Activated B cell treated with CpG ODN at 0.5 μM for 24 hours (primary cell): ENCODE measurements around the gene SPSB1. TPM values are rescaled to one million over a fixed set of nuclear protein-coding genes. Genes with fewer than 3 reads are reported as not detected.
A peak's percentile ranks its signal among the peaks of the same experiment; 100 is the strongest.

Experiments
- ATAC-seq: fragments of 200-7000 bp; cut with Tn5 transposase; one replicate; pipeline ENCODE4 v1.10.0; 2021; ENCODE audit warnings: low read depth, mild to moderate bottlenecking, moderate library complexity
- CTCF ChIA-PET: fragments of 350-600 bp; sonication (Branson Sonifier 250); formaldehyde crosslinking; loops from one replicate; lab custom pipeline; 2021; ENCODE audit warnings: antibody characterized with exemption; lab: Charles Lee
- POLR2A ChIA-PET: fragments of 350-600 bp; sonication (Branson Sonifier 250); formaldehyde crosslinking; loops from one replicate; lab custom pipeline; 2021; ENCODE audit warnings: antibody characterized with exemption; lab: Charles Lee
- DNase-seq: peaks from one replicate; pipeline ENCODE4 v3.0.0; 2022
- H3K27ac Mint-ChIP-seq: one replicate; pipeline ENCODE4 v1.8.0; 2020; ENCODE audit warnings: mixed read lengths
- H3K27me3 Mint-ChIP-seq: one replicate; pipeline ENCODE4 v1.8.0; 2021; ENCODE audit warnings: mixed read lengths
- H3K36me3 Mint-ChIP-seq: one replicate; pipeline ENCODE4 v1.8.0; 2021; ENCODE audit warnings: low read depth, mixed read lengths
- H3K4me1 Mint-ChIP-seq: one replicate; pipeline ENCODE4 v1.8.0; 2021; ENCODE audit warnings: mixed read lengths
- H3K4me3 Mint-ChIP-seq: one replicate; pipeline ENCODE4 v1.8.0; 2020; ENCODE audit warnings: mild to moderate bottlenecking, mixed read lengths
- H3K9me3 Mint-ChIP-seq: one replicate; pipeline ENCODE4 v1.8.0; 2020; ENCODE audit warnings: mixed read lengths
- CTCF ChIP-seq: fragments of 200-600 bp; IDR thresholded peaks from one replicate; pipeline ENCODE4 v1.8.0; 2022; ENCODE audit warnings: antibody characterized with exemption, mild to moderate bottlenecking
- intact Hi-C: fragments of 100-400 bp; cut with micrococcal nuclease; formaldehyde crosslinking; loops from one replicate; pipeline ENCODE4 v1.15.1; 2024
- total RNA-seq: library from RNA; stranded (reverse); gene quantifications from 2 replicates; pipeline ENCODE4 v1.2.3, GENCODE V29; 2022

The SPSB1 gene
- total RNA-seq, 1 donor from 2014 or later: 6.1 TPM

GRCh38 chr1:9385801-9386573 lies 93.3 kb downstream of the SPSB1 start:
- no peak for ATAC-seq
- DNase-seq: no peak
- Mint-ChIP-seq H3K4me3 (no peak overlapping the region), H3K9me3 (no peaks in the 10 kb centered on the region), H3K27ac (no peak overlapping the region), H3K36me3 (no peaks in the 10 kb centered on the region), H3K27me3 (peaks cover 2% of the 10 kb centered on the region), H3K4me1 (no peaks in the 10 kb centered on the region)
- intact Hi-C loops: no loop called here
- CTCF ChIA-PET: no interaction called here
- no peak for TF ChIP-seq CTCF
- POLR2A ChIA-PET: no interaction called here

- ATAC-seq (peak; percentile 28), DNase-seq (no peak)
- no peak for TF ChIP-seq CTCF
- CTCF ChIA-PET: interaction anchor here (1.5 kb wide), 2 partner anchors 37 to 99 kb away, joined by 3 to 4 read pairs; no protein-coding TSS in a partner anchor
- Mint-ChIP-seq H3K4me1 (no peaks in the 10 kb centered on the region), H3K9me3 (no peaks in the 10 kb centered on the region), H3K36me3 (no peaks in the 10 kb centered on the region), H3K27ac (no peak overlapping the region), H3K27me3 (peaks cover 2% of the 10 kb centered on the region), H3K4me3 (no peak overlapping the region)
- intact Hi-C loops: no loop called here
- POLR2A ChIA-PET: interaction anchor here (0.7 to 0.9 kb wide), 2 partner anchors 11 to 18 kb away, joined by 3 read pairs; no protein-coding TSS in a partner anchor
These were observed 95.9 kb downstream of the SPSB1 start for GRCh38 chr1:9388335-9389180.

GRCh38 chr1:9389968-9390367 lies 97.3 kb downstream of the SPSB1 start:
- DNase-seq (no peak), ATAC-seq (no peak)
- Mint-ChIP-seq H3K27ac (no peak overlapping the region), H3K36me3 (no peaks in the 10 kb centered on the region), H3K4me3 (no peak overlapping the region), H3K9me3 (no peaks in the 10 kb centered on the region), H3K4me1 (no peaks in the 10 kb centered on the region), H3K27me3 (peaks cover 2% of the 10 kb centered on the region)
- CTCF ChIA-PET: no interaction called here
- POLR2A ChIA-PET: interaction anchor here (0.6 kb wide), 1 partner anchor 69 kb away, joined by 5 read pairs; no protein-coding TSS in a partner anchor
- TF ChIP-seq CTCF: no peak
- intact Hi-C loops: no loop called here

- H3K9me3 Mint-ChIP-seq: peaks cover 3% of the 10 kb centered on the region
- POLR2A ChIA-PET: no interaction called here
- intact Hi-C loops: no loop called here
- ATAC-seq (no peak), DNase-seq (no peak)
- CTCF ChIA-PET: interaction anchor here (1.2 kb wide), 1 partner anchor 65 kb away, joined by 3 read pairs; no protein-coding TSS in a partner anchor
- TF ChIP-seq CTCF: no peak
- no peaks in the 10 kb centered on the region for H3K4me1 Mint-ChIP-seq
- H3K27ac Mint-ChIP-seq: no peak overlapping the region
- no peaks in the 10 kb centered on the region for H3K36me3 Mint-ChIP-seq
- H3K4me3 Mint-ChIP-seq: no peak overlapping the region
- no peaks in the 10 kb centered on the region for H3K27me3 Mint-ChIP-seq
These were observed 98.9 kb downstream of the SPSB1 start for GRCh38 chr1:9391620-9392019.

GRCh38 chr1:9394010-9394409 lies 101.3 kb downstream of the SPSB1 start:
- CTCF ChIA-PET: no interaction called here
- no peaks in the 10 kb centered on the region for H3K36me3 Mint-ChIP-seq
- ATAC-seq: no peak
- peaks cover 3% of the 10 kb centered on the region for H3K9me3 Mint-ChIP-seq
- H3K4me1 Mint-ChIP-seq: no peaks in the 10 kb centered on the region
- POLR2A ChIA-PET: interaction anchor here (0.6 kb wide), 1 partner anchor 904 kb away, joined by 3 read pairs; no protein-coding TSS in a partner anchor
- no peak for DNase-seq
- TF ChIP-seq CTCF: no peak
- intact Hi-C loops: no loop called here
- H3K4me3 Mint-ChIP-seq: no peak overlapping the region
- no peak overlapping the region for H3K27ac Mint-ChIP-seq
- no peaks in the 10 kb centered on the region for H3K27me3 Mint-ChIP-seq
